Kidney epithelial cell (primary cell): ENCODE results near the gene AMDHD1. TPM values are rescaled to one million over a fixed set of nuclear protein-coding genes. Genes with fewer than 3 reads are reported as not detected.

ENCODE experiments used
- DNase-seq: peaks from one replicate; pipeline ENCODE4 v3.0.0-alpha.2; 2010; ENCODE audit warnings: low read depth
- H3K27me3 ChIP-seq: 2 replicates; pipeline ENCODE4 v1.6.0; 2011; ENCODE audit warnings: low read length; ENCODE audit not compliant: control insufficient read depth, insufficient read depth
- H3K36me3 ChIP-seq: 2 replicates; pipeline ENCODE4 v1.5.1; 2011; ENCODE audit warnings: low read length; ENCODE audit not compliant: control insufficient read depth, insufficient read depth
- H3K4me3 ChIP-seq: 2 replicates; pipeline ENCODE4 v1.5.1; 2011; ENCODE audit warnings: low read depth, mild to moderate bottlenecking, control low read depth, low read length
- total RNA-seq: library from RNA; depleted of rRNA; stranded (reverse); fragments of >200 nt; gene quantifications from 2 replicates; pipeline ENCODE4 v1.2.3, GENCODE V29; 2015
- TF ChIP-seq, protein P1 (sequence below): IDR thresholded peaks from 2 replicates; pipeline ENCODE4 v1.5.1; 2011; ENCODE audit warnings: mild to moderate bottlenecking, moderate library complexity, low read length, control low read depth, inconsistent platforms; ENCODE audit not compliant: insufficient read depth, poor library complexity, severe bottlenecking

Gene AMDHD1
- total RNA-seq, 1 donor from 2014 or later = 0.67 TPM

DNA sequence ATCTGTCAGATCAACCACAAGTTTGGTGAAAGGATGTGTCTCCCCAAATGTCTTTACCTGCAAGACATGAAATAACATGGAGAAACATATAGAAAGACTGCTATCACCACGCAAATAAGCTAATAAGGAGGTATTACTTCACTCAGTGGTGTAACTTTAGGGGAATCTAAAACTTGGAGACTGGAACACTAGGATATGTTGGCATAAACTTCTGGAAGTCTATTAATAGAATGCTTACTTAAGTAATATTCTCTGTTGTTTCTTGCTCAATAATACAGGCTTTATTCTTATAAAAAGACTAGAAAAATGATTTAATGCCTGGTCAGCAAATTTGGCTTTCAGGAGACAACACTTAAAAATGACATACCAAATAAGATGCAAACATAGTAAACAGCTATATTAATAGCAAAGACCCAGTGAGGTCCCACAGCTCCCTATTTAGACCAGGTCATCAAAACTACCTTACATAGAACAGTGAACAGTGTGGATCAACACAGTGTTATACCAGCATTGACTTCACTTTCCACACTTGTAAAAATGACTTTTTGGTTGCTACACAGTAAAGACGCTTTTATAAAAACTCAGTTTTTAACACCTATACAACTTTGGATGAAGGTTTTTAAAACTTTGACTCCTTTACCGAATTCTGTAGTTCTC lies 71.9 kb downstream of the AMDHD1 start:
- Histone ChIP-seq H3K4me3 (no peak overlapping the region), H3K27me3 (no peaks in the 10 kb centered on the region), H3K36me3 (peaks cover 1% of the 10 kb centered on the region)
- TF ChIP-seq, protein P1, sequence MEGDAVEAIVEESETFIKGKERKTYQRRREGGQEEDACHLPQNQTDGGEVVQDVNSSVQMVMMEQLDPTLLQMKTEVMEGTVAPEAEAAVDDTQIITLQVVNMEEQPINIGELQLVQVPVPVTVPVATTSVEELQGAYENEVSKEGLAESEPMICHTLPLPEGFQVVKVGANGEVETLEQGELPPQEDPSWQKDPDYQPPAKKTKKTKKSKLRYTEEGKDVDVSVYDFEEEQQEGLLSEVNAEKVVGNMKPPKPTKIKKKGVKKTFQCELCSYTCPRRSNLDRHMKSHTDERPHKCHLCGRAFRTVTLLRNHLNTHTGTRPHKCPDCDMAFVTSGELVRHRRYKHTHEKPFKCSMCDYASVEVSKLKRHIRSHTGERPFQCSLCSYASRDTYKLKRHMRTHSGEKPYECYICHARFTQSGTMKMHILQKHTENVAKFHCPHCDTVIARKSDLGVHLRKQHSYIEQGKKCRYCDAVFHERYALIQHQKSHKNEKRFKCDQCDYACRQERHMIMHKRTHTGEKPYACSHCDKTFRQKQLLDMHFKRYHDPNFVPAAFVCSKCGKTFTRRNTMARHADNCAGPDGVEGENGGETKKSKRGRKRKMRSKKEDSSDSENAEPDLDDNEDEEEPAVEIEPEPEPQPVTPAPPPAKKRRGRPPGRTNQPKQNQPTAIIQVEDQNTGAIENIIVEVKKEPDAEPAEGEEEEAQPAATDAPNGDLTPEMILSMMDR = no peak
- no peak for DNase-seq

DNA sequence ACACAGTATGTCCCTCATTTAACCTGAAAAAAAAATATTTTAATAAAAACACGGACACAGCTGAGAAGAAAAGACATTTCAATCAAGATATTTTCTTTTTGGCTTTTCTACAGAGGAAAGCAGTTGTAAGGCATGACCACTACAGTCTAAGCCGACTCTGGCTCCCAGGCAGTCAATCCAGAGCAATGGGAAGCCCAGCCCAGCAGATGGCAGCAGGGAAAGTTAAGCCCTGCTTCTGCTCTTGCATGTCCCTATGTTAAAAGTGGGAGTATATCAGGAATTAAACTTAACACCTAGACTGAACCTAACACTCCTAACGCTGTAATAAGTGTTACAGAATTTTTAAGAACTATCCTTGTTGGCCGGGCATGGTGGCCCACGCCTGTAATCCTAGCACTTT lies 72.5 kb downstream of the AMDHD1 start:
- TF ChIP-seq, protein P1 = peak; percentile 52
- H3K27me3 ChIP-seq = no peaks in the 10 kb centered on the region
- peaks cover 1% of the 10 kb centered on the region for H3K36me3 ChIP-seq
- no peak overlapping the region for H3K4me3 ChIP-seq
- no peak for DNase-seq

Other genes with a start within 250 kb of the AMDHD1 start
- gene NTN4, start 152.6 kb upstream of the AMDHD1 start, total RNA-seq = 76.7 and 81.3 TPM in 2 replicates
- gene SNRPF, start 84.4 kb upstream of the AMDHD1 start, total RNA-seq = 11.8 and 13.6 TPM in 2 replicates
- gene CCDC38, start 717 bp upstream of the AMDHD1 start, total RNA-seq = 0.07 TPM in 1 of 2 replicates, not detected in the other
- 0.21 TPM in 1 of 2 replicates, not detected in the other for gene HAL, start 53.0 kb downstream of the AMDHD1 start, total RNA-seq
- gene LTA4H, start 92.3 kb downstream of the AMDHD1 start, total RNA-seq = 73.1 and 78.9 TPM in 2 replicates